Embryonic facial prominence (tissue), 1 donor: ENCODE results near the gene TPST1.
"Not testable (repeated sequence)": the region's sequence is repeated elsewhere in the genome, so short reads cannot be mapped to it uniquely, and the experiment has no call there.

Source experiments
- DNase-seq: peaks from one replicate; pipeline ENCODE4 v3.0.0-alpha.2; 2016; ENCODE audit errors: extremely low spot score

Gene TPST1

GRCh38 chr7:66188645-66189044 lies 16.5 kb upstream of the TPST1 start:
- no peak for DNase-seq

GRCh38 chr7:66189695-66190503 lies 15.2 kb upstream of the TPST1 start:
- DNase-seq = no peak

- no peak for DNase-seq
These were observed 14.7 kb upstream of the TPST1 start for GRCh38 chr7:66190504-66190857.

GRCh38 chr7:66193146-66193725 lies 11.9 kb upstream of the TPST1 start:
- no peak for DNase-seq

GRCh38 chr7:66198469-66198868 lies 6.7 kb upstream of the TPST1 start:
- no peak for DNase-seq

GRCh38 chr7:66198956-66199355 lies 6.2 kb upstream of the TPST1 start:
- DNase-seq = no peak

GRCh38 chr7:66202441-66202840 lies 2.7 kb upstream of the TPST1 start:
- no peak for DNase-seq

- DNase-seq = no peak
These were observed 582 bp downstream of the TPST1 start for GRCh38 chr7:66205741-66206090.

GRCh38 chr7:66206119-66206933 lies 1.2 kb downstream of the TPST1 start:
- no peak for DNase-seq

GRCh38 chr7:66206934-66207240 lies 1.8 kb downstream of the TPST1 start:
- no peak for DNase-seq

- no peak for DNase-seq
These were observed 2.4 kb downstream of the TPST1 start for GRCh38 chr7:66207540-66207939.

GRCh38 chr7:66211429-66211828 lies 6.3 kb downstream of the TPST1 start:
- no peak for DNase-seq

GRCh38 chr7:66213637-66214036 lies 8.5 kb downstream of the TPST1 start:
- DNase-seq = no peak

GRCh38 chr7:66216687-66217086 lies 11.6 kb downstream of the TPST1 start:
- no peak for DNase-seq

- no peak for DNase-seq
These were observed 14.7 kb downstream of the TPST1 start for GRCh38 chr7:66219805-66220204.

- no peak for DNase-seq
These were observed 16.3 kb downstream of the TPST1 start for GRCh38 chr7:66221442-66221841.

GRCh38 chr7:66227808-66228207 lies 22.7 kb downstream of the TPST1 start:
- DNase-seq = no peak

- DNase-seq = not testable (repeated sequence)
These were observed 26.4 kb downstream of the TPST1 start for GRCh38 chr7:66231326-66232216.

GRCh38 chr7:66233638-66234037 lies 28.5 kb downstream of the TPST1 start:
- DNase-seq = no peak

- no peak for DNase-seq
These were observed 31.7 kb downstream of the TPST1 start for GRCh38 chr7:66236713-66237303.

GRCh38 chr7:66237906-66238772 lies 33.0 kb downstream of the TPST1 start:
- DNase-seq = no peak
